ENCODE data around the gene POLR2F.

POLR2F gene

DNA sequence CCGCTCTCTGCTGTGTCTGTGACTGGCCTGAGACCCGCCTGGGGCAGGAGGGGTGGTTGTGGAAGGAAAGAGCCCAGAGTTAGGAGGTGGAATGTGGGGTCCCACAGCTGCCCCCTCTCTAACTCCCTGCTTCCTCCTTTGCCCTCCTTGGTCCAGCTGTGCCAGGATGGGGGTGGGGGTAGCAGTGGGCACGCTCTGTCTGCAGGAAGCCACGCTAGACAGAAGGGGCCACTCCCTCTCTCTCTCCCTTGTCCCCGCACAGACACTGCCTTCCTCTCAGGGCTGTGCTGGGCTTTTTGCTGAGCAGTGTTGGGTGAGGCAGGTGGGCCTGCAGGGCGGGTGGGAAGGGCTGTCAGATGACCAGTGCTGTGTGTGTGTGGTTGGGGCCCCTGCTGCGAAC lies 32.9 kb downstream of the POLR2F start:
- DNase-seq (ENCODE audit: low read depth), result no peak
- TF ChIP-seq CTCF (IDR thresholded peaks at IDR 0.05; ENCODE audit: control insufficient read depth, insufficient read depth, low read depth, low read length, missing control alignments), result no peak

GRCh38 chr22:37989146-37990045 lies 35.9 kb downstream of the POLR2F start:
- no peak for DNase-seq (ENCODE audit: low read depth)
- H3K4me3 ChIP-seq (ENCODE audit: control insufficient read depth, low read depth, low read length), result no peak overlapping the region
- no peak for TF ChIP-seq CTCF (IDR thresholded peaks at IDR 0.05; ENCODE audit: control insufficient read depth, insufficient read depth, low read depth, low read length, missing control alignments)

More for the DNA sequence above, 32.9 kb downstream of the POLR2F start:
- no peak overlapping the region for H3K4me3 ChIP-seq (ENCODE audit: control insufficient read depth, low read depth, low read length)

GRCh38 chr22:37990301-37990700 lies 36.8 kb downstream of the POLR2F start:
- DNase-seq (ENCODE audit: low read depth), result no peak
- no peak overlapping the region for H3K4me3 ChIP-seq (ENCODE audit: control insufficient read depth, low read depth, low read length)
- TF ChIP-seq CTCF (IDR thresholded peaks at IDR 0.05; ENCODE audit: control insufficient read depth, insufficient read depth, low read depth, low read length, missing control alignments), result no peak

DNA sequence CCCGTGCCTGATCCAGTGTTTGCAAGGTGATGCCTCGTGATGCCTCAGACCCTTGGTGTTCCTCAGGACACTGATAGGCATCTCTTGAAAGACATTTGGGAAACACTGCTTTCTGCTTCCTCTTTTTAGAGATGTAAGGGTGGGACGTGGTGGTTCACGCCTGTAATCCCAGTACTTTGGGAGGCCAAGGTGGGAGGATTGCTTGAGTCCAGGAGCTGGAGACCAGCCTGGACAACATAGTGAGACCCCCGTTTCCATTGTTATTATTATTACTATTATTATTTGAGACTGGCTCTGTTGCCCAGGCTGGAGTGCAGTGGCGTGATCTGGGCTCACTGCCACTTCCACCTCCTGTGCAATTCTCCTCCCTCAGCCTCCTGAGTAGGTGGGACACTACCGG lies 37.4 kb downstream of the POLR2F start:
- no peak for TF ChIP-seq CTCF (IDR thresholded peaks at IDR 0.05; ENCODE audit: control insufficient read depth, insufficient read depth, low read depth, low read length, missing control alignments)
- DNase-seq (ENCODE audit: low read depth), result no peak
- no peak overlapping the region for H3K4me3 ChIP-seq (ENCODE audit: control insufficient read depth, low read depth, low read length)

- DNase-seq (ENCODE audit: low read depth), result no peak
- no peak for TF ChIP-seq CTCF (IDR thresholded peaks at IDR 0.05; ENCODE audit: control insufficient read depth, insufficient read depth, low read depth, low read length, missing control alignments)
- no peak overlapping the region for H3K4me3 ChIP-seq (ENCODE audit: control insufficient read depth, low read depth, low read length)
Measured at GRCh38 chr22:37991731-37992442, 38.4 kb downstream of the POLR2F start.

DNA sequence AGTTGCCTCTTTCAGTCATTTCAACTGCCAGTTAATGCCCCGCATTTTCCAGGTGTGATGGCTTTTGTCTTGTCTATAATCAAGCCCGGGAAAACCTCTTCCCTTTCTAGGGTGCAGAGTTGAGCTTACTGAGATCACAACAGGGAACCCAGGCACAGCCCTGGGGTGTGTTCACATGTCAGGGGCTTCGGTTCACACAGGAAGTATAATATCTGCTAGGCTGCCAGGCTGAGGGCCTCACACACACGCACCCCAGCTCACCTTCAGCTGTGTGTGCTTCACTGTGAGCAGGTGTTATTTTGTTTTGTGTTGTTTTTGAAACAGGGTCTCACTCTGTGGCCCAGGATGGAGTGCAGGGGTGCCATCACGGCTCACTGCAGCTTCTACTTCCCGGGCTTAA lies 40.5 kb downstream of the POLR2F start:
- no peak for TF ChIP-seq CTCF (IDR thresholded peaks at IDR 0.05; ENCODE audit: control insufficient read depth, insufficient read depth, low read depth, low read length, missing control alignments)
- DNase-seq (ENCODE audit: low read depth), result no peak

More for the DNA sequence above, 40.5 kb downstream of the POLR2F start:
- H3K4me3 ChIP-seq (ENCODE audit: control insufficient read depth, low read depth, low read length), result no peak overlapping the region

All from AG09309 (cell line).